ENCODE data around the gene OR6C65. TPM values are rescaled to one million over a fixed set of nuclear protein-coding genes. Genes with fewer than 3 reads are reported as not detected.

The OR6C65 gene
- total and polyA plus RNA-seq, 9 of the 15 experiments (the other 6 are each of a cell fraction or from before 2014, with no cell fraction given), result not detected

DNA sequence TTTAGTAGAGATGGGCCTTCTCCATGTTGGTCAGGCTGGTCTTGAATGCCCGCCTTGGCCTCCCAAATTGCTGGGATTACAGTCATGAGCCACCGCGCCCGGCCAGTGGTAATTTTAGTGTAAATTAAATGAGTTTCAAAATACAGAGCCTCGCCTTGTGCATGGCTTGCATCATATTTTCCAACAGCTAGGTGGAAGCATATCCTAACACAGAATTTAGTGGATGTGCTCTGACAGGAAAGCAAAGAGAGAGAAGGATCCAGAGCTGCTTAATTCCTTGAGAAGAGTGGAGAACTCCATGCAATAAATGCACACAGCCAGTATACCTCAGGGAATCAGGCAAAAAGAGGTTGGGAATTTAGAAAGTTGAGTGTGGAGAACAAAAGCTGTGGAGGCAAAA lies 46.0 kb downstream of the OR6C65 start (continued):
- TF ChIP-seq, protein P1, sequence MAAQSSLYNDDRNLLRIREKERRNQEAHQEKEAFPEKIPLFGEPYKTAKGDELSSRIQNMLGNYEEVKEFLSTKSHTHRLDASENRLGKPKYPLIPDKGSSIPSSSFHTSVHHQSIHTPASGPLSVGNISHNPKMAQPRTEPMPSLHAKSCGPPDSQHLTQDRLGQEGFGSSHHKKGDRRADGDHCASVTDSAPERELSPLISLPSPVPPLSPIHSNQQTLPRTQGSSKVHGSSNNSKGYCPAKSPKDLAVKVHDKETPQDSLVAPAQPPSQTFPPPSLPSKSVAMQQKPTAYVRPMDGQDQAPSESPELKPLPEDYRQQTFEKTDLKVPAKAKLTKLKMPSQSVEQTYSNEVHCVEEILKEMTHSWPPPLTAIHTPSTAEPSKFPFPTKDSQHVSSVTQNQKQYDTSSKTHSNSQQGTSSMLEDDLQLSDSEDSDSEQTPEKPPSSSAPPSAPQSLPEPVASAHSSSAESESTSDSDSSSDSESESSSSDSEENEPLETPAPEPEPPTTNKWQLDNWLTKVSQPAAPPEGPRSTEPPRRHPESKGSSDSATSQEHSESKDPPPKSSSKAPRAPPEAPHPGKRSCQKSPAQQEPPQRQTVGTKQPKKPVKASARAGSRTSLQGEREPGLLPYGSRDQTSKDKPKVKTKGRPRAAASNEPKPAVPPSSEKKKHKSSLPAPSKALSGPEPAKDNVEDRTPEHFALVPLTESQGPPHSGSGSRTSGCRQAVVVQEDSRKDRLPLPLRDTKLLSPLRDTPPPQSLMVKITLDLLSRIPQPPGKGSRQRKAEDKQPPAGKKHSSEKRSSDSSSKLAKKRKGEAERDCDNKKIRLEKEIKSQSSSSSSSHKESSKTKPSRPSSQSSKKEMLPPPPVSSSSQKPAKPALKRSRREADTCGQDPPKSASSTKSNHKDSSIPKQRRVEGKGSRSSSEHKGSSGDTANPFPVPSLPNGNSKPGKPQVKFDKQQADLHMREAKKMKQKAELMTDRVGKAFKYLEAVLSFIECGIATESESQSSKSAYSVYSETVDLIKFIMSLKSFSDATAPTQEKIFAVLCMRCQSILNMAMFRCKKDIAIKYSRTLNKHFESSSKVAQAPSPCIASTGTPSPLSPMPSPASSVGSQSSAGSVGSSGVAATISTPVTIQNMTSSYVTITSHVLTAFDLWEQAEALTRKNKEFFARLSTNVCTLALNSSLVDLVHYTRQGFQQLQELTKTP (IDR thresholded peaks at IDR 0.05; ENCODE audit: low read depth in 1 of 2, partially characterized antibody in 2 of 2), result no peak
- TF ChIP-seq KLF1 (tag; IDR thresholded peaks at IDR 0.05) (no peak), RAD21 (CRISPR knock-in tag; conservative IDR thresholded peaks at IDR 0.05 in 1 of 2, IDR thresholded peaks at IDR 0.05 in 1 of 2) (peak; percentile 40 to 54), CREM (IDR thresholded peaks at IDR 0.05; ENCODE audit: low read depth) (no peak), THRAP3 (IDR thresholded peaks at IDR 0.05; ENCODE audit: borderline replicate concordance) (no peak), ZFP1 (CRISPR knock-in tag; IDR thresholded peaks at IDR 0.05) (no peak)
- TF ChIP-seq, protein P2, sequence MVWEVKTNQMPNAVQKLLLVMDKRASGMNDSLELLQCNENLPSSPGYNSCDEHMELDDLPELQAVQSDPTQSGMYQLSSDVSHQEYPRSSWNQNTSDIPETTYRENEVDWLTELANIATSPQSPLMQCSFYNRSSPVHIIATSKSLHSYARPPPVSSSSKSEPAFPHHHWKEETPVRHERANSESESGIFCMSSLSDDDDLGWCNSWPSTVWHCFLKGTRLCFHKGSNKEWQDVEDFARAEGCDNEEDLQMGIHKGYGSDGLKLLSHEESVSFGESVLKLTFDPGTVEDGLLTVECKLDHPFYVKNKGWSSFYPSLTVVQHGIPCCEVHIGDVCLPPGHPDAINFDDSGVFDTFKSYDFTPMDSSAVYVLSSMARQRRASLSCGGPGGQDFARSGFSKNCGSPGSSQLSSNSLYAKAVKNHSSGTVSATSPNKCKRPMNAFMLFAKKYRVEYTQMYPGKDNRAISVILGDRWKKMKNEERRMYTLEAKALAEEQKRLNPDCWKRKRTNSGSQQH (CRISPR knock-in tag; IDR thresholded peaks at IDR 0.05), result no peak
- TF ChIP-seq, protein P3, sequence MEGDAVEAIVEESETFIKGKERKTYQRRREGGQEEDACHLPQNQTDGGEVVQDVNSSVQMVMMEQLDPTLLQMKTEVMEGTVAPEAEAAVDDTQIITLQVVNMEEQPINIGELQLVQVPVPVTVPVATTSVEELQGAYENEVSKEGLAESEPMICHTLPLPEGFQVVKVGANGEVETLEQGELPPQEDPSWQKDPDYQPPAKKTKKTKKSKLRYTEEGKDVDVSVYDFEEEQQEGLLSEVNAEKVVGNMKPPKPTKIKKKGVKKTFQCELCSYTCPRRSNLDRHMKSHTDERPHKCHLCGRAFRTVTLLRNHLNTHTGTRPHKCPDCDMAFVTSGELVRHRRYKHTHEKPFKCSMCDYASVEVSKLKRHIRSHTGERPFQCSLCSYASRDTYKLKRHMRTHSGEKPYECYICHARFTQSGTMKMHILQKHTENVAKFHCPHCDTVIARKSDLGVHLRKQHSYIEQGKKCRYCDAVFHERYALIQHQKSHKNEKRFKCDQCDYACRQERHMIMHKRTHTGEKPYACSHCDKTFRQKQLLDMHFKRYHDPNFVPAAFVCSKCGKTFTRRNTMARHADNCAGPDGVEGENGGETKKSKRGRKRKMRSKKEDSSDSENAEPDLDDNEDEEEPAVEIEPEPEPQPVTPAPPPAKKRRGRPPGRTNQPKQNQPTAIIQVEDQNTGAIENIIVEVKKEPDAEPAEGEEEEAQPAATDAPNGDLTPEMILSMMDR (IDR thresholded peaks at IDR 0.05 in 2 of 3, conservative IDR thresholded peaks at IDR 0.05 in 1 of 3; ENCODE audit: insufficient read depth in 2 of 3, low read depth in 1 of 3, low read length in 3 of 3), result peak; percentile 11 to 25 (median 21); a peak in 3 of 6 replicates
- TF ChIP-seq, protein P4, sequence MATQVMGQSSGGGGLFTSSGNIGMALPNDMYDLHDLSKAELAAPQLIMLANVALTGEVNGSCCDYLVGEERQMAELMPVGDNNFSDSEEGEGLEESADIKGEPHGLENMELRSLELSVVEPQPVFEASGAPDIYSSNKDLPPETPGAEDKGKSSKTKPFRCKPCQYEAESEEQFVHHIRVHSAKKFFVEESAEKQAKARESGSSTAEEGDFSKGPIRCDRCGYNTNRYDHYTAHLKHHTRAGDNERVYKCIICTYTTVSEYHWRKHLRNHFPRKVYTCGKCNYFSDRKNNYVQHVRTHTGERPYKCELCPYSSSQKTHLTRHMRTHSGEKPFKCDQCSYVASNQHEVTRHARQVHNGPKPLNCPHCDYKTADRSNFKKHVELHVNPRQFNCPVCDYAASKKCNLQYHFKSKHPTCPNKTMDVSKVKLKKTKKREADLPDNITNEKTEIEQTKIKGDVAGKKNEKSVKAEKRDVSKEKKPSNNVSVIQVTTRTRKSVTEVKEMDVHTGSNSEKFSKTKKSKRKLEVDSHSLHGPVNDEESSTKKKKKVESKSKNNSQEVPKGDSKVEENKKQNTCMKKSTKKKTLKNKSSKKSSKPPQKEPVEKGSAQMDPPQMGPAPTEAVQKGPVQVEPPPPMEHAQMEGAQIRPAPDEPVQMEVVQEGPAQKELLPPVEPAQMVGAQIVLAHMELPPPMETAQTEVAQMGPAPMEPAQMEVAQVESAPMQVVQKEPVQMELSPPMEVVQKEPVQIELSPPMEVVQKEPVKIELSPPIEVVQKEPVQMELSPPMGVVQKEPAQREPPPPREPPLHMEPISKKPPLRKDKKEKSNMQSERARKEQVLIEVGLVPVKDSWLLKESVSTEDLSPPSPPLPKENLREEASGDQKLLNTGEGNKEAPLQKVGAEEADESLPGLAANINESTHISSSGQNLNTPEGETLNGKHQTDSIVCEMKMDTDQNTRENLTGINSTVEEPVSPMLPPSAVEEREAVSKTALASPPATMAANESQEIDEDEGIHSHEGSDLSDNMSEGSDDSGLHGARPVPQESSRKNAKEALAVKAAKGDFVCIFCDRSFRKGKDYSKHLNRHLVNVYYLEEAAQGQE (IDR thresholded peaks at IDR 0.05; ENCODE audit: borderline replicate concordance), result peak; percentile 44; the same call in 1 of the 2 replicates
- TF ChIP-seq, protein P4 (CRISPR knock-in tag; IDR thresholded peaks at IDR 0.05; ENCODE audit: low read depth), result no peak
